Measurements from ENCODE around the gene TCF12.

DNA sequence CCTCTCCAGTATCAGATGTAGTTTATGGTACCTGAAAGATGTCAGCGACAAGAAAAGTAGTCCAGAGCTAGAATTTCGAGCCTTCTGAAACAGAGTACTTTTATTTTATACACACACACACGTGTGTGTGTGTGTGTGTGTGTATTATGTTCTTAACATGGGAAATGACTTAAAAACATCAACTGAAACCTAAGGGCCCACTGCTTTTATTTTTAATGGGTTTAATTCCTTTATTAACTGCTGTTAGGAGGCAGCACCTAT is 1.9 kb downstream of the TCF12 start:
- TF ChIP-seq, protein P1, sequence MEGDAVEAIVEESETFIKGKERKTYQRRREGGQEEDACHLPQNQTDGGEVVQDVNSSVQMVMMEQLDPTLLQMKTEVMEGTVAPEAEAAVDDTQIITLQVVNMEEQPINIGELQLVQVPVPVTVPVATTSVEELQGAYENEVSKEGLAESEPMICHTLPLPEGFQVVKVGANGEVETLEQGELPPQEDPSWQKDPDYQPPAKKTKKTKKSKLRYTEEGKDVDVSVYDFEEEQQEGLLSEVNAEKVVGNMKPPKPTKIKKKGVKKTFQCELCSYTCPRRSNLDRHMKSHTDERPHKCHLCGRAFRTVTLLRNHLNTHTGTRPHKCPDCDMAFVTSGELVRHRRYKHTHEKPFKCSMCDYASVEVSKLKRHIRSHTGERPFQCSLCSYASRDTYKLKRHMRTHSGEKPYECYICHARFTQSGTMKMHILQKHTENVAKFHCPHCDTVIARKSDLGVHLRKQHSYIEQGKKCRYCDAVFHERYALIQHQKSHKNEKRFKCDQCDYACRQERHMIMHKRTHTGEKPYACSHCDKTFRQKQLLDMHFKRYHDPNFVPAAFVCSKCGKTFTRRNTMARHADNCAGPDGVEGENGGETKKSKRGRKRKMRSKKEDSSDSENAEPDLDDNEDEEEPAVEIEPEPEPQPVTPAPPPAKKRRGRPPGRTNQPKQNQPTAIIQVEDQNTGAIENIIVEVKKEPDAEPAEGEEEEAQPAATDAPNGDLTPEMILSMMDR (conservative IDR thresholded peaks at IDR 0.05; ENCODE audit: low read length), result no peak
- no peak for TF ChIP-seq EZH2phosphoT487 (IDR thresholded peaks at IDR 0.05; ENCODE audit: borderline replicate concordance)
